Gastrocnemius medialis (tissue), 4 donors: Measurements from ENCODE around the gene EMX1. TPM values are rescaled to one million over a fixed set of nuclear protein-coding genes. Genes with fewer than 3 reads are reported as not detected.

Experiments
- ATAC-seq, 2 donors: fragments of 150-250 bp; one replicate each; pipeline ENCODE4 v1.9.1; 2016
- DNase-seq, 2 donors: peaks; one replicate each; pipeline ENCODE4 v3.0.0-alpha.2; 2019
- H3K27ac ChIP-seq, 4 donors: fragments of 200-600 bp; sonication (generic); 1 replicate in 1 of 4; 2 replicates in 3 of 4; pipeline ENCODE4 v1.5.1; 2016 to 2018; ENCODE audit warnings: mild to moderate bottlenecking in 2 of 4, moderate library complexity in 1 of 4
- H3K27me3 ChIP-seq, 3 donors: fragments of 200-600 bp; sonication (generic) in 2 of 3; 1 replicate in 1 of 3; 2 replicates in 2 of 3; pipeline versions ENCODE4 v1.5.1 to v1.6.0; 2016 to 2019; ENCODE audit warnings: mild to moderate bottlenecking in 1 of 3, moderate library complexity in 1 of 3
- H3K36me3 ChIP-seq, 2 donors: fragments of 200-600 bp; sonication (generic) in 1 of 2; one replicate each; pipeline ENCODE4 v1.5.1; 2017 to 2018
- H3K4me1 ChIP-seq, 2 donors: fragments of 200-600 bp; sonication (generic) in 1 of 2; one replicate each; pipeline ENCODE4 v1.5.1; 2016 to 2017; ENCODE audit warnings: mild to moderate bottlenecking in 2 of 2
- H3K4me3 ChIP-seq, 4 donors: fragments of 200-600 bp; sonication (generic) in 3 of 4; 1 replicate in 1 of 4; 2 replicates in 3 of 4; pipeline ENCODE4 v1.5.1; 2016 to 2019; ENCODE audit warnings: mild to moderate bottlenecking in 2 of 4
- H3K9me3 ChIP-seq, 3 donors: fragments of 200-600 bp; sonication (generic) in 2 of 3; 1 replicate in 1 of 3; 2 replicates in 2 of 3; pipeline ENCODE4 v1.5.1; 2016 to 2019
- POLR2A ChIP-seq, 2 donors: fragments of 450-650 bp; IDR thresholded peaks; one replicate each; pipeline ENCODE4 v1.6.1; 2017; ENCODE audit warnings: antibody characterized with exemption in 2 of 2, mild to moderate bottlenecking in 2 of 2, moderate library complexity in 2 of 2
- in situ Hi-C, 4 donors: fragments of 200-750 bp; cut with MboI; loops; one replicate each; pipeline versions ENCODE4 v1.15.0 to v1.8.0; 2017; ENCODE audit warnings: low sequenced_read_pairs in 4 of 4
- intact Hi-C: fragments of 100-400 bp; cut with DNase I; formaldehyde crosslinking; loops from one replicate; pipeline ENCODE4 v1.15.1; 2023; ENCODE audit warnings: low total_unique reads
- total RNA-seq, 4 donors: library from RNA; depleted of rRNA; stranded (reverse); fragments of >200 nt; gene quantifications; one replicate each; pipeline versions ENCODE4 v1.1.0 to v1.2.3, GENCODE V29; 2016
- TF ChIP-seq, protein P1 (sequence below), 5 experiments: fragments of 450-650 bp in 3 of 5; fragments of 200-600 bp in 2 of 5; sonication (generic) in 2 of 5; IDR thresholded peaks in 4 of 5; conservative IDR thresholded peaks in 1 of 5; 1 replicate in 4 of 5; 2 replicates in 1 of 5; pipeline ENCODE4 v1.5.1; 2016 to 2019; ENCODE audit warnings: antibody characterized with exemption in 5 of 5, mild to moderate bottlenecking in 3 of 5, moderate library complexity in 3 of 5

EMX1 gene
- total RNA-seq, 4 donors from 2014 or later: not detected

DNA sequence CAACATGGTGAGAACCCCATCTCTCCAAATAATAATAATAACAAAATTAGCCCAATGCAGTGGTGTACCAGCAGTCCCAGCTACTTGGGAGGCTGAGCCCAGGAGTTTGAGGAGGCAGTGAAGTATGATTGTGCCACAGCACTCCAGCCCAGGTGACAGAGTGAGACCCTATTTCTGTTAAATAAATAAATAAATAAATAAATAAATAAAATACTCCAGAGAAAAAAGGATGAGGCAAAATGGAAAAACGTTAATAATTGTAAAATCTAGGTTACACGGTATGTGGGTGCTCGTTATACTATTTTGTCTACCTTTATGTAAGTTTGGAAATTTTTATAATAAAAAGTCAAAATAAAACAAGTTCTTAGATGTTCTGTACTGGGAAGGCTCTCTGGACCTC lies 8.6 kb upstream of the EMX1 start:
- in situ Hi-C loops: no loop called here

DNA sequence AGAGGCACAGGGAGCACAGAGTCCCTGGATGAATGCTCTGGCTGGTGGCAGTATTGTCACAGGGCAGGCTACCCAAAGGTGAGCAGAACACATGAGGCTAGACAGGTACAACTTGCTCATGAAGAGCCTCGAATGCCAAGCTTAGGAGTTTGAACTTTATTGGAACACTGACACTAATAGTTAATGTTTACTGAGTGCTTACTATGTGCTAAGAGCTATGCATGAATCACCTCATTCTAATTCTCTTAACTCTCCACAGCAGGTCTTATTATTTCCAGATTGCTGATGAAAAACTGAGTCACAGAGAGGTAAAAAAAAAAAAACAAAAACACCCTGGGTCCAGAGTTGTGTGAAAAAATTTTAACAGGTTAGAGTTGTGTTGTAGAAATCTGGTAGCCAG lies 6.1 kb upstream of the EMX1 start:
- no peaks in the 10 kb centered on the region for H3K36me3 ChIP-seq
- DNase-seq: no peak
- in situ Hi-C loops (no loop called here), intact Hi-C loops (no loop called here)
- peaks cover 83 to 95% (median 86%) of the 10 kb centered on the region in 3 donors for H3K27me3 ChIP-seq
- no peak overlapping the region for H3K4me3 ChIP-seq
- peaks cover 8 to 12% of the 10 kb centered on the region in 2 donors for H3K4me1 ChIP-seq
- no peaks in the 10 kb centered on the region for H3K9me3 ChIP-seq
- ATAC-seq: no peak
- no peak overlapping the region for H3K27ac ChIP-seq
- TF ChIP-seq POLR2A (IDR thresholded peaks at IDR 0.05): no peak
- TF ChIP-seq, protein P1, sequence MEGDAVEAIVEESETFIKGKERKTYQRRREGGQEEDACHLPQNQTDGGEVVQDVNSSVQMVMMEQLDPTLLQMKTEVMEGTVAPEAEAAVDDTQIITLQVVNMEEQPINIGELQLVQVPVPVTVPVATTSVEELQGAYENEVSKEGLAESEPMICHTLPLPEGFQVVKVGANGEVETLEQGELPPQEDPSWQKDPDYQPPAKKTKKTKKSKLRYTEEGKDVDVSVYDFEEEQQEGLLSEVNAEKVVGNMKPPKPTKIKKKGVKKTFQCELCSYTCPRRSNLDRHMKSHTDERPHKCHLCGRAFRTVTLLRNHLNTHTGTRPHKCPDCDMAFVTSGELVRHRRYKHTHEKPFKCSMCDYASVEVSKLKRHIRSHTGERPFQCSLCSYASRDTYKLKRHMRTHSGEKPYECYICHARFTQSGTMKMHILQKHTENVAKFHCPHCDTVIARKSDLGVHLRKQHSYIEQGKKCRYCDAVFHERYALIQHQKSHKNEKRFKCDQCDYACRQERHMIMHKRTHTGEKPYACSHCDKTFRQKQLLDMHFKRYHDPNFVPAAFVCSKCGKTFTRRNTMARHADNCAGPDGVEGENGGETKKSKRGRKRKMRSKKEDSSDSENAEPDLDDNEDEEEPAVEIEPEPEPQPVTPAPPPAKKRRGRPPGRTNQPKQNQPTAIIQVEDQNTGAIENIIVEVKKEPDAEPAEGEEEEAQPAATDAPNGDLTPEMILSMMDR (IDR thresholded peaks at IDR 0.05 in 4 of 5, conservative IDR thresholded peaks at IDR 0.05 in 1 of 5): no peak

More for the DNA sequence above, 8.6 kb upstream of the EMX1 start:
- no peak overlapping the region for H3K4me3 ChIP-seq
- no peak for TF ChIP-seq POLR2A (IDR thresholded peaks at IDR 0.05)
- TF ChIP-seq, protein P1 (IDR thresholded peaks at IDR 0.05 in 4 of 5, conservative IDR thresholded peaks at IDR 0.05 in 1 of 5): no peak
- intact Hi-C loops: no loop called here
- H3K36me3 ChIP-seq: no peaks in the 10 kb centered on the region
- H3K27ac ChIP-seq: no peak overlapping the region
- H3K4me1 ChIP-seq: no peaks in the 10 kb centered on the region
- H3K27me3 ChIP-seq: peaks cover 62 to 81% (median 74%) of the 10 kb centered on the region in 3 donors
- no peak for DNase-seq
- no peaks in the 10 kb centered on the region for H3K9me3 ChIP-seq
- no peak for ATAC-seq

DNA sequence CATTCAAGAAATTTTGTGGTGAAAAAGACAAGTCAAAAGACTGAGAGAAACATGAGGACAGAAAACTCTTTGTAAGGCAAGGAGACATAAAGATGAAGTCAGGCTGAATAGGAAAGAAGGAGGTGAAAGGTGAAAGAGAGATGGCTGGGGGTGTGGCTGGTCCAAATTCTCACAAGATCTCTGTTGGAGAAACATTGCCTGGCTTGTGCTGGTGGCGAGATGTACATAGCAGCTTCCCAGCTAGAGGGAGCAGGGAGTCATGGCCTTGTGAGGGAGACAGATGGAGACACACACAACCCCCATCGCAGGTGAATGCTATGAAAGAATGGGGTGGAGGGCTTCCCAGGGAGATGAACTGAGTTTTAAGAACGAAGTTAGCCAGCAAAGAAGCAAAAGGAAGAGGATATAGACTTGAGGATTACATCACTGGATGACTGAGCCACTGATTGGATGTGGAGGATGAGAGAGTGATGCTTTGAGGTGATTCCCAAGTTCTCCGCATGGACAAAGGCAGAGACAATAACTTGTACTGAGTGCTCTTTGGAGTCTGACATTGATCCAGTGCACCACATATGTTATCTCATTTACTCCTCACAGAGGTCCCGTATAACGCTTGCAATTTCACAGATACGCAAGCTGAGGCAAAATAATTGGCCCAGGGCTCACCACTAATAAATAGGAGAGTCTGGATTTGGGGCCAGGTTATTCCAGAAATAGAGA lies 3.7 kb upstream of the EMX1 start:
- Histone ChIP-seq H3K4me1 (peaks cover 20 to 30% of the 10 kb centered on the region in 2 donors), H3K9me3 (no peaks in the 10 kb centered on the region), H3K27ac (no peak overlapping the region), H3K36me3 (no peaks in the 10 kb centered on the region), H3K4me3 (no peak overlapping the region), H3K27me3 (peaks cover 87 to 97% (median 96%) of the 10 kb centered on the region in 3 donors)
- TF ChIP-seq, protein P1 (IDR thresholded peaks at IDR 0.05 in 4 of 5, conservative IDR thresholded peaks at IDR 0.05 in 1 of 5): no peak
- TF ChIP-seq POLR2A (IDR thresholded peaks at IDR 0.05): no peak
- no peak for ATAC-seq
- in situ Hi-C loops (no loop called here), intact Hi-C loops (no loop called here)
- peak in 1 of 2 donors; percentile 2 for DNase-seq

DNA sequence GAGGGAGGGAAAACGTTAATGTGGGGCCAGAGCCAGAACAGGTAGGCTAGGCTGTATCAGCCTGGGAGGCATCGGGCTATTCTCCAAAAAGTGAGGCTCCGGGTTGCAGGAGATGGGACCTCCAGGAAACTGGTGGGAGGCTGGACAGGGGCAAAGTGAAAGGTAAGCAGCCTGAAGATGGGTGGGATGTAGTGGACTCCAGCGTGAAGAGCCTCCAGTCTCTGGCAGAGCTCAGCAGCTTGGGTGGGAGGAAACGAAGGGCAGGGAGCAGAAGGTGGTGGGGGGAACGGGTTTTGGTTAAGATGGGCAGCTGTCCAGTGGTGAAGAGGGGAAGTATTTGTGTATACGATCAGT lies 3.1 kb upstream of the EMX1 start:
- intact Hi-C loops (no loop called here), in situ Hi-C loops (no loop called here)
- H3K27me3 ChIP-seq: peaks cover 90 to 98% (median 97%) of the 10 kb centered on the region in 3 donors
- TF ChIP-seq, protein P1 (IDR thresholded peaks at IDR 0.05 in 4 of 5, conservative IDR thresholded peaks at IDR 0.05 in 1 of 5): no peak
- TF ChIP-seq POLR2A (IDR thresholded peaks at IDR 0.05): no peak
- peak in 1 of 2 donors; percentile 3 for DNase-seq
- no peak for ATAC-seq
- H3K36me3 ChIP-seq: no peaks in the 10 kb centered on the region
- H3K27ac ChIP-seq: no peak overlapping the region
- H3K9me3 ChIP-seq: no peaks in the 10 kb centered on the region
- H3K4me3 ChIP-seq: no peak overlapping the region
- peaks cover 20 to 33% of the 10 kb centered on the region in 2 donors for H3K4me1 ChIP-seq
